Lower leg skin (tissue), 3 donors: ENCODE results near the gene ATMIN.

ENCODE experiments used
- POLR2A ChIP-seq, 2 donors: fragments of 450-650 bp; IDR thresholded peaks; one replicate each; pipeline ENCODE4 v1.6.1; 2016 to 2017; ENCODE audit warnings: antibody characterized with exemption in 2 of 2, mild to moderate bottlenecking in 1 of 2, moderate library complexity in 1 of 2
- TF ChIP-seq, protein P1 (sequence below), 3 donors: fragments of 450-650 bp; IDR thresholded peaks; one replicate each; pipeline ENCODE4 v1.5.1; 2016; ENCODE audit warnings: antibody characterized with exemption in 3 of 3, mild to moderate bottlenecking in 3 of 3, moderate library complexity in 2 of 3

GRCh38 chr16:81088836-81089235, 53.2 kb downstream of the ATMIN start:
- TF ChIP-seq, protein P1, sequence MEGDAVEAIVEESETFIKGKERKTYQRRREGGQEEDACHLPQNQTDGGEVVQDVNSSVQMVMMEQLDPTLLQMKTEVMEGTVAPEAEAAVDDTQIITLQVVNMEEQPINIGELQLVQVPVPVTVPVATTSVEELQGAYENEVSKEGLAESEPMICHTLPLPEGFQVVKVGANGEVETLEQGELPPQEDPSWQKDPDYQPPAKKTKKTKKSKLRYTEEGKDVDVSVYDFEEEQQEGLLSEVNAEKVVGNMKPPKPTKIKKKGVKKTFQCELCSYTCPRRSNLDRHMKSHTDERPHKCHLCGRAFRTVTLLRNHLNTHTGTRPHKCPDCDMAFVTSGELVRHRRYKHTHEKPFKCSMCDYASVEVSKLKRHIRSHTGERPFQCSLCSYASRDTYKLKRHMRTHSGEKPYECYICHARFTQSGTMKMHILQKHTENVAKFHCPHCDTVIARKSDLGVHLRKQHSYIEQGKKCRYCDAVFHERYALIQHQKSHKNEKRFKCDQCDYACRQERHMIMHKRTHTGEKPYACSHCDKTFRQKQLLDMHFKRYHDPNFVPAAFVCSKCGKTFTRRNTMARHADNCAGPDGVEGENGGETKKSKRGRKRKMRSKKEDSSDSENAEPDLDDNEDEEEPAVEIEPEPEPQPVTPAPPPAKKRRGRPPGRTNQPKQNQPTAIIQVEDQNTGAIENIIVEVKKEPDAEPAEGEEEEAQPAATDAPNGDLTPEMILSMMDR (IDR thresholded peaks at IDR 0.05): no peak
- no peak for TF ChIP-seq POLR2A (IDR thresholded peaks at IDR 0.05)
